ENCODE results near the gene TRAM2.
A peak's percentile ranks its signal among the peaks of the same experiment; 100 is the strongest.

TRAM2 gene

GRCh38 chr6:52526634-52527033 is 50.2 kb downstream of the TRAM2 start:
- no peak for ATAC-seq
- H3K4me1 Mint-ChIP-seq: no peaks in the 10 kb centered on the region
- no peak overlapping the region for H3K4me3 Mint-ChIP-seq
- H3K9me3 Mint-ChIP-seq: no peaks in the 10 kb centered on the region
- H3K27me3 Mint-ChIP-seq: no peaks in the 10 kb centered on the region
- H3K36me3 Mint-ChIP-seq (ENCODE audit: low read depth): no peaks in the 10 kb centered on the region
- DNase-seq: no peak
- no peak overlapping the region for H3K27ac Mint-ChIP-seq

GRCh38 chr6:52524918-52525317 is 51.9 kb downstream of the TRAM2 start:
- H3K9me3 Mint-ChIP-seq: no peaks in the 10 kb centered on the region
- H3K4me3 Mint-ChIP-seq: no peak overlapping the region
- ATAC-seq: no peak
- H3K27me3 Mint-ChIP-seq: no peaks in the 10 kb centered on the region
- H3K36me3 Mint-ChIP-seq (ENCODE audit: low read depth): no peaks in the 10 kb centered on the region
- no peaks in the 10 kb centered on the region for H3K4me1 Mint-ChIP-seq
- H3K27ac Mint-ChIP-seq: no peak overlapping the region
- no peak for DNase-seq

GRCh38 chr6:52523378-52524142 is 53.3 kb downstream of the TRAM2 start:
- Mint-ChIP-seq H3K9me3 (no peaks in the 10 kb centered on the region), H3K27ac (no peak overlapping the region), H3K4me1 (no peaks in the 10 kb centered on the region), H3K4me3 (no peak overlapping the region), H3K27me3 (no peaks in the 10 kb centered on the region), H3K36me3 (ENCODE audit: low read depth) (no peaks in the 10 kb centered on the region)
- ATAC-seq (no peak), DNase-seq (no peak)

GRCh38 chr6:52522655-52523054 is 54.2 kb downstream of the TRAM2 start:
- Mint-ChIP-seq H3K9me3 (no peaks in the 10 kb centered on the region), H3K4me1 (peaks cover 4% of the 10 kb centered on the region), H3K27me3 (no peaks in the 10 kb centered on the region), H3K27ac (no peak overlapping the region), H3K36me3 (ENCODE audit: low read depth) (no peaks in the 10 kb centered on the region), H3K4me3 (no peak overlapping the region)
- no peak for ATAC-seq
- DNase-seq: no peak

- Mint-ChIP-seq H3K36me3 (ENCODE audit: low read depth) (no peaks in the 10 kb centered on the region), H3K27ac (no peak overlapping the region), H3K9me3 (no peaks in the 10 kb centered on the region), H3K4me1 (peaks cover 7% of the 10 kb centered on the region), H3K27me3 (no peaks in the 10 kb centered on the region), H3K4me3 (no peak overlapping the region)
- no peak for ATAC-seq
- no peak for DNase-seq
These were observed 54.7 kb downstream of the TRAM2 start for GRCh38 chr6:52522151-52522626.

- peaks cover 8% of the 10 kb centered on the region for H3K4me1 Mint-ChIP-seq
- H3K27ac Mint-ChIP-seq: no peak overlapping the region
- H3K4me3 Mint-ChIP-seq: no peak overlapping the region
- DNase-seq (no peak), ATAC-seq (no peak)
- peaks cover 2% of the 10 kb centered on the region for H3K36me3 Mint-ChIP-seq (ENCODE audit: low read depth)
- H3K9me3 Mint-ChIP-seq: no peaks in the 10 kb centered on the region
- no peaks in the 10 kb centered on the region for H3K27me3 Mint-ChIP-seq
These were observed 57.2 kb downstream of the TRAM2 start for GRCh38 chr6:52519618-52520017.

GRCh38 chr6:52518279-52518945 is 58.4 kb downstream of the TRAM2 start:
- no peaks in the 10 kb centered on the region for H3K27me3 Mint-ChIP-seq
- H3K9me3 Mint-ChIP-seq: no peaks in the 10 kb centered on the region
- DNase-seq (no peak), ATAC-seq (no peak)
- peak overlapping the region; percentile 24 for H3K27ac Mint-ChIP-seq
- H3K36me3 Mint-ChIP-seq (ENCODE audit: low read depth): peaks cover 4% of the 10 kb centered on the region
- no peak overlapping the region for H3K4me3 Mint-ChIP-seq
- peaks cover 12% of the 10 kb centered on the region for H3K4me1 Mint-ChIP-seq

GRCh38 chr6:52517502-52518278 is 59.2 kb downstream of the TRAM2 start:
- Mint-ChIP-seq H3K27ac (peak overlapping the region; percentile 24), H3K36me3 (ENCODE audit: low read depth) (peaks cover 4% of the 10 kb centered on the region), H3K27me3 (no peaks in the 10 kb centered on the region), H3K4me3 (no peak overlapping the region), H3K4me1 (peaks cover 12% of the 10 kb centered on the region), H3K9me3 (no peaks in the 10 kb centered on the region)
- peak; percentile 93 for ATAC-seq
- peak; percentile 37 for DNase-seq

- DNase-seq (no peak), ATAC-seq (no peak)
- Mint-ChIP-seq H3K36me3 (ENCODE audit: low read depth) (peaks cover 4% of the 10 kb centered on the region), H3K4me1 (peaks cover 12% of the 10 kb centered on the region), H3K27me3 (no peaks in the 10 kb centered on the region), H3K4me3 (no peak overlapping the region), H3K9me3 (no peaks in the 10 kb centered on the region), H3K27ac (no peak overlapping the region)
These were observed 59.9 kb downstream of the TRAM2 start for GRCh38 chr6:52516943-52517342.

- H3K27me3 Mint-ChIP-seq: no peaks in the 10 kb centered on the region
- H3K4me3 Mint-ChIP-seq: no peak overlapping the region
- H3K36me3 Mint-ChIP-seq (ENCODE audit: low read depth): peaks cover 4% of the 10 kb centered on the region
- no peaks in the 10 kb centered on the region for H3K9me3 Mint-ChIP-seq
- no peak for ATAC-seq
- H3K27ac Mint-ChIP-seq: no peak overlapping the region
- no peak for DNase-seq
- H3K4me1 Mint-ChIP-seq: peaks cover 12% of the 10 kb centered on the region
These were observed 60.6 kb downstream of the TRAM2 start for GRCh38 chr6:52516269-52516668.

GRCh38 chr6:52515219-52515960 is 61.5 kb downstream of the TRAM2 start:
- ATAC-seq (no peak), DNase-seq (no peak)
- H3K36me3 Mint-ChIP-seq (ENCODE audit: low read depth): peaks cover 4% of the 10 kb centered on the region
- no peak overlapping the region for H3K4me3 Mint-ChIP-seq
- H3K27me3 Mint-ChIP-seq: no peaks in the 10 kb centered on the region
- peaks cover 12% of the 10 kb centered on the region for H3K4me1 Mint-ChIP-seq
- H3K9me3 Mint-ChIP-seq: no peaks in the 10 kb centered on the region
- no peak overlapping the region for H3K27ac Mint-ChIP-seq

- no peaks in the 10 kb centered on the region for H3K9me3 Mint-ChIP-seq
- H3K27ac Mint-ChIP-seq: no peak overlapping the region
- ATAC-seq (peak; percentile 74), DNase-seq (peak; percentile 16)
- peaks cover 4% of the 10 kb centered on the region for H3K36me3 Mint-ChIP-seq (ENCODE audit: low read depth)
- H3K4me1 Mint-ChIP-seq: peaks cover 12% of the 10 kb centered on the region
- H3K4me3 Mint-ChIP-seq: no peak overlapping the region
- H3K27me3 Mint-ChIP-seq: no peaks in the 10 kb centered on the region
These were observed 62.3 kb downstream of the TRAM2 start for GRCh38 chr6:52514514-52514913.

GRCh38 chr6:52513896-52514295 is 63.0 kb downstream of the TRAM2 start:
- H3K27ac Mint-ChIP-seq: no peak overlapping the region

GRCh38 chr6:52513464-52513863 is 63.4 kb downstream of the TRAM2 start:
- peaks cover 5% of the 10 kb centered on the region for H3K36me3 Mint-ChIP-seq (ENCODE audit: low read depth)
- H3K27me3 Mint-ChIP-seq: no peaks in the 10 kb centered on the region
- no peak overlapping the region for H3K4me3 Mint-ChIP-seq
- H3K4me1 Mint-ChIP-seq: peaks cover 12% of the 10 kb centered on the region
- no peak overlapping the region for H3K27ac Mint-ChIP-seq
- ATAC-seq (no peak), DNase-seq (no peak)
- H3K9me3 Mint-ChIP-seq: no peaks in the 10 kb centered on the region

More at GRCh38 chr6:52513896-52514295, 63.0 kb downstream of the TRAM2 start:
- no peaks in the 10 kb centered on the region for H3K27me3 Mint-ChIP-seq
- peaks cover 12% of the 10 kb centered on the region for H3K4me1 Mint-ChIP-seq
- DNase-seq: no peak
- peaks cover 4% of the 10 kb centered on the region for H3K36me3 Mint-ChIP-seq (ENCODE audit: low read depth)
- H3K9me3 Mint-ChIP-seq: no peaks in the 10 kb centered on the region
- ATAC-seq: no peak
- no peak overlapping the region for H3K4me3 Mint-ChIP-seq
